ENCODE data around the gene ARHGEF12.

- TF ChIP-seq YY1 (IDR thresholded peaks at IDR 0.05; ENCODE audit: low read depth) (no peak), CEBPB (IDR thresholded peaks at IDR 0.05) (no peak), MAX (IDR thresholded peaks at IDR 0.05) (no peak), CREB1 (IDR thresholded peaks at IDR 0.05; ENCODE audit: low read depth) (no peak), EP300 (IDR thresholded peaks at IDR 0.05; ENCODE audit: borderline replicate concordance) (no peak), FOXM1 (IDR thresholded peaks at IDR 0.05; ENCODE audit: borderline replicate concordance, low read depth) (no peak), EGR1 (IDR thresholded peaks at IDR 0.05) (no peak), NFIC (IDR thresholded peaks at IDR 0.05) (no peak), REST (IDR thresholded peaks at IDR 0.05; ENCODE audit: low read depth) (no peak), TAF1 (IDR thresholded peaks at IDR 0.05; ENCODE audit: low read depth) (no peak), TCF12 (IDR thresholded peaks at IDR 0.05; ENCODE audit: low read depth) (no peak)
Observed at GRCh38 chr11:120338107-120338933, 2.1 kb downstream of the ARHGEF12 start.

All from Ishikawa (cell line).